ENCODE data around the gene OR6C75. TPM values are rescaled to one million over a fixed set of nuclear protein-coding genes. Genes with fewer than 3 reads are reported as not detected.
"Not testable (repeated sequence)": the region's sequence is repeated elsewhere in the genome, so short reads cannot be mapped to it uniquely, and the experiment has no call there.

Gene OR6C75
- total RNA-seq, 2 experiments from 2014 or later, result not detected

GRCh38 chr12:55336002-55336401 lies 26.8 kb upstream of the OR6C75 start:
- Mint-ChIP-seq H3K27ac (no peak overlapping the region), H3K9me3 (no peaks in the 10 kb centered on the region), H3K36me3 (ENCODE audit: low read depth) (no peaks in the 10 kb centered on the region), H3K4me1 (ENCODE audit: low read depth) (no peaks in the 10 kb centered on the region), H3K4me3 (no peak overlapping the region), H3K27me3 (peaks cover 23% of the 10 kb centered on the region)
- ATAC-seq (no peak), DNase-seq (no peak)
- CTCF ChIA-PET, result no interaction called here
- POLR2A ChIA-PET, result no interaction called here
- intact Hi-C loops (cut with micrococcal nuclease), result no loop called here
- no peak for TF ChIP-seq CTCF (IDR thresholded peaks at IDR 0.05)

- DNase-seq; CTCF ChIA-PET; intact Hi-C loops (cut with micrococcal nuclease); ATAC-seq; POLR2A ChIA-PET; H3K36me3 Mint-ChIP-seq (ENCODE audit: low read depth); H3K27ac Mint-ChIP-seq; H3K4me3 Mint-ChIP-seq; H3K4me1 Mint-ChIP-seq (ENCODE audit: low read depth); H3K9me3 Mint-ChIP-seq: not testable (repeated sequence)
- peaks cover 28% of the 10 kb centered on the region for H3K27me3 Mint-ChIP-seq
Measured at GRCh38 chr12:55355338-55355737, 7.4 kb upstream of the OR6C75 start.

GRCh38 chr12:55365086-55365485 lies 2.3 kb downstream of the OR6C75 start:
- ChIA-PET CTCF (no interaction called here), POLR2A (no interaction called here)
- Mint-ChIP-seq H3K9me3 (no peaks in the 10 kb centered on the region), H3K27me3 (peaks cover 14% of the 10 kb centered on the region), H3K36me3 (ENCODE audit: low read depth) (no peaks in the 10 kb centered on the region), H3K4me3 (no peak overlapping the region), H3K27ac (no peak overlapping the region), H3K4me1 (ENCODE audit: low read depth) (no peaks in the 10 kb centered on the region)
- ATAC-seq, result no peak
- no peak for DNase-seq
- TF ChIP-seq CTCF (IDR thresholded peaks at IDR 0.05), result no peak
- intact Hi-C loops (cut with micrococcal nuclease), result no loop called here

- Mint-ChIP-seq H3K36me3 (ENCODE audit: low read depth) (no peaks in the 10 kb centered on the region), H3K9me3 (no peaks in the 10 kb centered on the region), H3K27ac (no peak overlapping the region), H3K27me3 (peaks cover 14% of the 10 kb centered on the region), H3K4me3 (no peak overlapping the region), H3K4me1 (ENCODE audit: low read depth) (no peaks in the 10 kb centered on the region)
- POLR2A ChIA-PET, result no interaction called here
- CTCF ChIA-PET, result no interaction called here
- ATAC-seq (no peak), DNase-seq (no peak)
- no peak for TF ChIP-seq CTCF (IDR thresholded peaks at IDR 0.05)
- intact Hi-C loops (cut with micrococcal nuclease), result no loop called here
Measured at GRCh38 chr12:55372521-55372920, 9.7 kb downstream of the OR6C75 start.

GRCh38 chr12:55385891-55386290 lies 23.1 kb downstream of the OR6C75 start:
- intact Hi-C loops (cut with micrococcal nuclease), result no loop called here
- no peaks in the 10 kb centered on the region for H3K9me3 Mint-ChIP-seq
- H3K27ac Mint-ChIP-seq, result no peak overlapping the region
- H3K4me1 Mint-ChIP-seq (ENCODE audit: low read depth), result no peaks in the 10 kb centered on the region
- no peak for TF ChIP-seq CTCF (IDR thresholded peaks at IDR 0.05)
- CTCF ChIA-PET, result no interaction called here
- peaks cover 8% of the 10 kb centered on the region for H3K27me3 Mint-ChIP-seq
- ATAC-seq, result no peak
- no peak for DNase-seq
- no peak overlapping the region for H3K4me3 Mint-ChIP-seq
- POLR2A ChIA-PET, result no interaction called here
- H3K36me3 Mint-ChIP-seq (ENCODE audit: low read depth), result no peaks in the 10 kb centered on the region

Measured in activated CD8-positive, alpha-beta T cell treated with anti-CD3 and anti-CD28 coated beads for 36 hours (primary cell).